ENCODE data around the gene LGALS7B.
"Not testable (repeated sequence)": the region's sequence is repeated elsewhere in the genome, so short reads cannot be mapped to it uniquely, and the experiment has no call there.

Gene LGALS7B

DNA sequence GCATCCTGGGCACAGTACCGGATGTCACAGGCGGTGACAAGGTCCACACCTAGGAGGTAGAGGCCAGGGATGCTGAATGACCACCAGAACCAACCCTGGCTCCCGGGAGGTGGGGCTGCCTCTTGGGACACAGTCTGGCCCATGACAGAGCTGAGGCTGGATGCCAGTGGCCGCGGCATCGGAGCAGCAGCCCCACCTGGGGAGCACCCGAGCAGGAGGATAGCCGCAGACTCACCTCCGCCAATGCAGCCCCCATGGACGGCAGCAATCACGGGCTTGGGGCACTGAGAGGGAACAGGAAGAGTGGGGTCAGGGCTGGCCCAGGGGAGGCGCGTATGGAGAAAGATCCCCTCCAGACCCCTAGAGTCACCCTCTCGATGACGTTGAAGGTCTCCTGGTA lies 28.1 kb downstream of the LGALS7B start:
- in situ Hi-C loops (cut with MboI; ENCODE audit: low pct_unique_long_range_greater_than_20kb, low sequenced_read_pairs, unreplicated experiment), result no loop called here
- TF ChIP-seq, protein P1, sequence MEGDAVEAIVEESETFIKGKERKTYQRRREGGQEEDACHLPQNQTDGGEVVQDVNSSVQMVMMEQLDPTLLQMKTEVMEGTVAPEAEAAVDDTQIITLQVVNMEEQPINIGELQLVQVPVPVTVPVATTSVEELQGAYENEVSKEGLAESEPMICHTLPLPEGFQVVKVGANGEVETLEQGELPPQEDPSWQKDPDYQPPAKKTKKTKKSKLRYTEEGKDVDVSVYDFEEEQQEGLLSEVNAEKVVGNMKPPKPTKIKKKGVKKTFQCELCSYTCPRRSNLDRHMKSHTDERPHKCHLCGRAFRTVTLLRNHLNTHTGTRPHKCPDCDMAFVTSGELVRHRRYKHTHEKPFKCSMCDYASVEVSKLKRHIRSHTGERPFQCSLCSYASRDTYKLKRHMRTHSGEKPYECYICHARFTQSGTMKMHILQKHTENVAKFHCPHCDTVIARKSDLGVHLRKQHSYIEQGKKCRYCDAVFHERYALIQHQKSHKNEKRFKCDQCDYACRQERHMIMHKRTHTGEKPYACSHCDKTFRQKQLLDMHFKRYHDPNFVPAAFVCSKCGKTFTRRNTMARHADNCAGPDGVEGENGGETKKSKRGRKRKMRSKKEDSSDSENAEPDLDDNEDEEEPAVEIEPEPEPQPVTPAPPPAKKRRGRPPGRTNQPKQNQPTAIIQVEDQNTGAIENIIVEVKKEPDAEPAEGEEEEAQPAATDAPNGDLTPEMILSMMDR (IDR thresholded peaks at IDR 0.05; ENCODE audit: extremely low read depth, insufficient read depth, missing control alignments), result no peak
- DNase-seq (ENCODE audit: low spot score), result no peak

DNA sequence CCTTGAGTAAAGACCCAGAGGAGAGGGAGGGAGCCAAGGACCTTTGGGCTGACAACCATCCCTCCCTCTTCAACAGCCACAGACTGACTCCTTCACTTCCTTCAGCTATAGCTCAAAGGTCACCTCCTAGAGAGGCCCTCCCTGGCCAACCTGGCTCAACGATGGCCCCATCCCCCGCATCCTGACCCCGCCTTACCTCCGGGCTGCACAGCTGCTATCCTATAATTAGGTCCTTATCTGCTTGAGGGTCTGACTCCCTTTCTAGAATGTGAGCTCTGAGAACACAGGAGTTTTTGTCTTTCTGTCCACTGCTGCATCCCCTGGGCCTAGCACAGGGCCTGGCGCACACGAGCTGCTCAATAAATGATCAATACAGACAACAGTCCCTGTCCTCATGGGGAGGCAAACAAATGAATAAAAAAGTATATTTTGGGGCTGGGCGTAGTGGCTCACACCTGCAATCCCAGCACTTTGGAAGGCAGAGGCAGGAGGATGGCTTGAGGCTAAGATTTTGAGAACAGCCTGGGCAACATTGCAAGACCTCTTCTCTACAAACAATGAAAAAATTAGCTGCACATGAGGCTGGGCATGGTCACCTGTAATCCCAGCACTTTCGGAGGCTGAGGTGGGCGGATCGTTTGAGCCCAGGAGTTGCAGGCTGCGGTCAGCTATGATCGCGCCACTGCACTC lies 30.4 kb downstream of the LGALS7B start:
- in situ Hi-C loops (cut with MboI; ENCODE audit: low pct_unique_long_range_greater_than_20kb, low sequenced_read_pairs, unreplicated experiment), result no loop called here
- no peak for DNase-seq (ENCODE audit: low spot score)

DNA sequence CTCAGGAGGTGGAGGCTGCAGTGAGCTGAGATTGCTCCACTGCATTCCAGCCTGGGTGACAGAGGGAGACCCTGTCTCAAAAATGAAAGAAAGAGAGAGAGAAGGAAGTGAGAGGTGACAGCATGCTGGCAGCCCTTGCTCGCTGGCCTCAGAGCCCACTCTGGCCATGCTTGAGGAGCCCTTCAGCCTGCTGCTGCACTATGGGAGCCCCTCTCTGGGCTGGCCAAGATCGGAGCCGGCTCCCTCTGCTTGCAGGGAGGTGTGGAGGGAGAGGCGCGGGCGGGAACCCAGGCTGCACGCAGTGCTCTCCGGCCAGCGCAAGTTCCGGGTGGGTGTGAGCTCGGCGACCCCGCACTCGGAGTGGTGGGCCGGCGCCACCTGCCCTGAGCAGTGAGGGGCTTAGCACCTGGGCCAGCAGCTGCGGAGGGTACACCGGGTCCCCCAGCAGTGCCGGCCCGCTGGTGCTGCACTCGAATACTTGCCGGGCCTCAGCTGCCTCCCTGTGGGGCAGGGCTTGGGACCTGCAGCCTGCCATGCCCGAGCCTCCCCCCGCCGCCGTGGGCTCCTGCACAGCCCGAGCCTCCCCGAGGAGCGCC lies 32.3 kb downstream of the LGALS7B start:
- DNase-seq (ENCODE audit: low spot score); in situ Hi-C loops (cut with MboI; ENCODE audit: low pct_unique_long_range_greater_than_20kb, low sequenced_read_pairs, unreplicated experiment): not testable (repeated sequence)

More for the DNA sequence above, 30.4 kb downstream of the LGALS7B start:
- TF ChIP-seq, protein P1 (IDR thresholded peaks at IDR 0.05; ENCODE audit: extremely low read depth, insufficient read depth, missing control alignments), result no peak

DNA sequence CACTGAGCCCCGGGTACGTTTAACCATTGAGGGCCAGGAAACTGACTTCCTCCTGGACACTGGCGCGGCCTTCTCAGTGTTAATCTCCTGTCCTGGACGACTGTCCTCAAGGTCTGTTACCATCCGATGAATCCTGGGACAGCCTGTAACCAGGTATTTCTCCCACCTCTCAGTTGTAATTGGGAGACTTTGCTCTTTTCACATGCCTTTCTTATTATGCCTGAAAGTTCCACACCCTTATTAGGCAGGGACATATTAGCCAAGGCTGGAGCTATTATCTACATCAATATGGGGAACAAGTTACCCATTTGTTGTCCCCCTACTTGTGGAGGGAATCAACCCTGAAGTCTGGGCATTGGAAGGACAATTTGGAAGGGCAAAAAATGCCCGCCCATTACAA lies 36.9 kb downstream of the LGALS7B start:
- in situ Hi-C loops (cut with MboI; ENCODE audit: low pct_unique_long_range_greater_than_20kb, low sequenced_read_pairs, unreplicated experiment); DNase-seq (ENCODE audit: low spot score): not testable (repeated sequence)

DNA sequence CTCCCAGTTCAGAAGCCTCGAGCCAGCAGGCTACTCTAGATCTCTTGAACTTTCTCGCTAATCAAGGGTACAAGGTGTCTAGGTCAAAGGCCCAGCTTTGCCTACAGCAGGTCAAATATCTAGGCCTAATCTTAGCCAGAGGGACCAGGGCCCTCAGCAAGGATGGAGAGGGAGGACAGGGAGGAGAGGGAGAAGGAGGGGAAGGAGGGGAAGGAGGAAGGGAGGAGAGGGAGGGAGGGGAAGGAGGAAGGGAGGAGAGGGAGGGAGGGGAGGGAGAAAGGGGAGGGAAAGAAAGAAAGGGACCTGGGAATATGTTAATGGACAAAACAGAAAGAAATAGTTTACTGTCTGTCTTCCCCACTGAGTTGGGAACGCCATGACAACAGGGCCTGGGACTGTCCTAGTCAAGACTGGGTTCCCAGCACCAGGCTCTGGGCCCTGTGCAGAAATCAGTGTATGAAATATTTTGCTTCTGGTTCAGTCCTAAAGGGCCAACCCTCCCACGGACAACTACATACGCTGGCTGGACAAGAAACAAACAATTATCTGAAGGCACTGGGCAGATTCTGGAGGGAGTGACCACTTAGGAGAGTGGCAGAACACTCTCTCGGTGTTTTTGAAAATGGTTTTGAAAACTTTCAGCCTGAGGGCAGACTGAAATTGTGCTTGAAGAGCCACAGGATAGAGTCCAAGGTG lies 38.0 kb downstream of the LGALS7B start:
- in situ Hi-C loops (cut with MboI; ENCODE audit: low pct_unique_long_range_greater_than_20kb, low sequenced_read_pairs, unreplicated experiment), result no loop called here
- TF ChIP-seq, protein P1 (IDR thresholded peaks at IDR 0.05; ENCODE audit: extremely low read depth, insufficient read depth, missing control alignments), result no peak
- DNase-seq (ENCODE audit: low spot score), result no peak

DNA sequence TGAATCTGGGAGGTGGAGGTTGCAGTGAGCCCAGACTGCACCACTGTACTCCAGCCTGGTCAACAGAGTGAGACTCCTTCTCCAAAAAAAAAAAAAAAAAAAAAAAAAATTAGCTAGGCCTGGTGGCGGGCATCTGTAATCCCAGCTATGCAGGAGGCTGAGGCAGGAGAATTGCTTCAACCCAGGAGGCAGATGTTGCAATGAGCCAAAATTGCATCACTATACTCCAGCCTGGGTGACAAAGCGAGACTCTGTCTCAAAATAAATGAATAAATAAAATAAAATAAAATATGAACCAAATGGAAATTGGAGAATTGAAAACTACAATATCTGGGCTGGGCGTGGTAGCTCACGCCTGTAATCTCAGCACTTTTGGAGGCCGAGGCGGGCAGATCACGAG lies 40.2 kb downstream of the LGALS7B start:
- in situ Hi-C loops (cut with MboI; ENCODE audit: low pct_unique_long_range_greater_than_20kb, low sequenced_read_pairs, unreplicated experiment); DNase-seq (ENCODE audit: low spot score): not testable (repeated sequence)

DNA sequence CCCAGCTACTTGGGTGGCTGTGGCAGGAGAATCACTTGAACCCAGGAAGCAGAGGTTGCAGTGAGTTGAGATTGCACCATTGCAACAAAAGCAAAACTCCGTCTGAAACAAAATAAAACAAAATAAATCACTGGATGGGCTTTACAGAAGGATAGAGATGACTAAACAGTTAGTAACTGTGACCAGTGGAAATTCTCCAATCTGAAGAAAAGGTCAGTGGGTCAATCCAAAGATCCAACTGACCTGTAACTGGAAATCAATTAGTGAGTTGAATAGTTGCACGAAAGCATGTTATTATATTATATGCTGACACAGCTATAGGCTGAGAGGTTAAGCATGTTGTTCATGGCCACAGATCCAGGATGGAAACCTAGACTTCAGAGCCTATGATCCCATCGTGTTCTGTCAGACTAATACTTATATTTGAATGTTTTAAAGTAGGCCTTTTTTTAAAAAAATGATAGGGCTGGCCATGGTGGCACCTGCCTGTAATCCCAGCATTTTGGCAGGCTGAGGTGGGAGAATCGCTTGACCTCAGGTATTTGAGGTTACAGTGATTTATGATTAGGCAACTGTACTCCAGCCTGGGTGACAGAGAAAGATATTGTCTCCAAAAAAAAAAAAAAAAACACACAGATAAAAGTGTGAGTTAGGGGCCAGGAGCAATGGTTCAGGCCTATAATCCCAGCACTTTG lies 41.2 kb downstream of the LGALS7B start:
- in situ Hi-C loops (cut with MboI; ENCODE audit: low pct_unique_long_range_greater_than_20kb, low sequenced_read_pairs, unreplicated experiment), result no loop called here
- TF ChIP-seq, protein P1 (IDR thresholded peaks at IDR 0.05; ENCODE audit: extremely low read depth, insufficient read depth, missing control alignments), result no peak
- no peak for DNase-seq (ENCODE audit: low spot score)

DNA sequence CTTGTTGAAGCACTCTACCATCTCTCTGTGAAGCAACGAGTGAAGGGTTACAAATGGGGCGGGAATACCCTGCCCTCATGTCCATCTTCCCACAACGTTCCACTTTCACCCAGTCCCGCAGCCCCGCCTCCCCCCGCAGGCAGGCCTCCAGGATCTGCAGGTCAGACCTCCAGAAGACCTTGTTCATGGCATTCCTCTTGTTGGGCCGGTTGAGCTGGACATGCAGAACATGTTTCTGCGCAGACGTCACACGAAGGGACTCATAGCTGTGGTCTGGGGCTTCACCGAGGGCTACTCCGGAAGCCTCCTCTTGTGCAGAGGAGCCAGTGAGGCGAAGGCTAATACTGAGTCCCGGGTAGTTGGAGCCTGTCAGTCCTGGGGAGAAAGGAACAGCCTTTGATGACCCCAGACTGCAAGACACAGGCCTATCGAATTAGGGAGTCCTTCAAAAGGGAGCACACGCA lies 42.2 kb downstream of the LGALS7B start:
- in situ Hi-C loops (cut with MboI; ENCODE audit: low pct_unique_long_range_greater_than_20kb, low sequenced_read_pairs, unreplicated experiment), result no loop called here
- peak; percentile 84 for DNase-seq (ENCODE audit: low spot score)

More for the DNA sequence above, 42.2 kb downstream of the LGALS7B start:
- TF ChIP-seq, protein P1 (IDR thresholded peaks at IDR 0.05; ENCODE audit: extremely low read depth, insufficient read depth, missing control alignments), result no peak

Measured in GM13977 (cell line).